GM19397 (cell line): Measurements from ENCODE around the gene PPM1E.

ENCODE experiments used
- ATAC-seq: cut with Tn5 transposase; IDR thresholded peaks from one replicate; pipeline ENCODE4 v1.9.1; 2021; ENCODE audit warnings: mild to moderate bottlenecking, moderate library complexity; ENCODE audit not compliant: unreplicated experiment

PPM1E gene

DNA sequence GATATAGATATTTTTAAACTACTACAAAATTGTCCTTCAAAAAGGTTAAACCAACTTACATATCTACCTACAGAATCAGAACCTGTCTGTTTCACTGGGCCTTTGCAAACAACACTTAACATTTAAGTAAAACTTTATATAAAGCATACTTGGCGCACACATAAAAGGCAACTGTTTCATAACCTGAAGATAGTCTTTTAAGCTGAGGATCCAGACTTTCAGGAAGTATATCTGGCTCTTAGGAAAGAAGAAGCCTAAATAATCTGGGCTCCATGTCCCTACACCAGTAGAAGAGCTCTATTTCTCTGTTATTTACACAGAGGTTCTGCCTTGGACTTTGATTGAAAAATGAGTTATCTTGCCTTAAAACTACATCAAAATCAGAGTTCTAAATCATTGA is 275.2 kb downstream of the PPM1E start:
- no peak for ATAC-seq
